ENCODE measurements around the gene ILF3. TPM values are rescaled to one million over a fixed set of nuclear protein-coding genes. Genes with fewer than 3 reads are reported as not detected.

The ILF3 gene
- 100 to 1,000 TPM in 1 of 2 donors, 10 to 100 TPM in 1; 84.2 to 107 TPM for polyA plus RNA-seq

GRCh38 chr19:10653732-10654609, at the start of gene ILF3:
ILF3 (plus strand) TSS chr19:10654346; CDS start chr19:10670606, 16,260 bp downstream.
- Histone ChIP-seq H3K4me3 (ENCODE audit: low read depth in 1 of 2, low read length in 2 of 2) (peak within 1 kb of the TSS; percentile 87 to 94), H3K27ac (ENCODE audit: low read depth in 2 of 2, low read length in 1 of 2) (peak within 1 kb of the TSS; percentile 98 to 99), H3K9me3 (ENCODE audit: control insufficient read depth in 2 of 2, insufficient read depth in 1 of 2, low read depth in 1 of 2, low read length in 1 of 2) (no peaks in the 10 kb centered on the region), H3K36me3 (ENCODE audit: control insufficient read depth in 2 of 2, insufficient read depth in 2 of 2, low read length in 1 of 2) (no peaks in the 10 kb centered on the region), H3K4me1 (ENCODE audit: control insufficient read depth in 2 of 2, insufficient read depth in 2 of 2, low read length in 1 of 2) (peaks cover 3% of the 10 kb centered on the region in 2 donors), H3K27me3 (ENCODE audit: control insufficient read depth in 1 of 2, insufficient read depth in 2 of 2, low read length in 2 of 2) (no peaks in the 10 kb centered on the region)
- WGBS, 2 donors = 0% methylated on average over 82 to 91 of the region's 91 CpGs

- Histone ChIP-seq H3K9me3 (ENCODE audit: control insufficient read depth in 2 of 2, insufficient read depth in 1 of 2, low read depth in 1 of 2, low read length in 1 of 2) (no peaks in the 10 kb centered on the region), H3K27me3 (ENCODE audit: control insufficient read depth in 1 of 2, insufficient read depth in 2 of 2, low read length in 2 of 2) (no peaks in the 10 kb centered on the region), H3K36me3 (ENCODE audit: control insufficient read depth in 2 of 2, insufficient read depth in 2 of 2, low read length in 1 of 2) (no peaks in the 10 kb centered on the region), H3K4me3 (ENCODE audit: low read depth in 1 of 2, low read length in 2 of 2) (no peak overlapping the region), H3K4me1 (ENCODE audit: control insufficient read depth in 2 of 2, insufficient read depth in 2 of 2, low read length in 1 of 2) (peaks cover 2 to 4% of the 10 kb centered on the region in 2 donors), H3K27ac (ENCODE audit: low read depth in 2 of 2, low read length in 1 of 2) (peak overlapping the region; percentile 88 to 90)
- 70 to 72% methylated on average over 9 of the region's 9 CpGs for WGBS, 2 donors
Observed at GRCh38 chr19:10604460-10604980, 49.6 kb upstream of the ILF3 start.

- Histone ChIP-seq H3K4me3 (ENCODE audit: low read depth in 1 of 2, low read length in 2 of 2) (no peak overlapping the region), H3K36me3 (ENCODE audit: control insufficient read depth in 2 of 2, insufficient read depth in 2 of 2, low read length in 1 of 2) (no peaks in the 10 kb centered on the region), H3K4me1 (ENCODE audit: control insufficient read depth in 2 of 2, insufficient read depth in 2 of 2, low read length in 1 of 2) (peaks cover 3 to 11% of the 10 kb centered on the region in 2 donors), H3K27ac (ENCODE audit: low read depth in 2 of 2, low read length in 1 of 2) (no peak overlapping the region), H3K27me3 (ENCODE audit: control insufficient read depth in 1 of 2, insufficient read depth in 2 of 2, low read length in 2 of 2) (no peaks in the 10 kb centered on the region), H3K9me3 (ENCODE audit: control insufficient read depth in 2 of 2, insufficient read depth in 1 of 2, low read depth in 1 of 2, low read length in 1 of 2) (no peaks in the 10 kb centered on the region)
- WGBS, 2 donors = 49 to 58% methylated on average over 5 of the region's 5 CpGs
Observed at GRCh38 chr19:10611907-10612306, 42.2 kb upstream of the ILF3 start.

GRCh38 chr19:10612499-10613119, 41.5 kb upstream of the ILF3 start:
- no peaks in the 10 kb centered on the region for H3K36me3 ChIP-seq (ENCODE audit: control insufficient read depth in 2 of 2, insufficient read depth in 2 of 2, low read length in 1 of 2)
- H3K4me3 ChIP-seq (ENCODE audit: low read depth in 1 of 2, low read length in 2 of 2) = no peak overlapping the region
- no peaks in the 10 kb centered on the region for H3K9me3 ChIP-seq (ENCODE audit: control insufficient read depth in 2 of 2, insufficient read depth in 1 of 2, low read depth in 1 of 2, low read length in 1 of 2)
- 29 to 38% methylated on average over 15 of the region's 15 CpGs for WGBS, 2 donors
- no peaks in the 10 kb centered on the region for H3K27me3 ChIP-seq (ENCODE audit: control insufficient read depth in 1 of 2, insufficient read depth in 2 of 2, low read length in 2 of 2)
- H3K27ac ChIP-seq (ENCODE audit: low read depth in 2 of 2, low read length in 1 of 2) = peak overlapping the region; percentile 5 to 24
- H3K4me1 ChIP-seq (ENCODE audit: control insufficient read depth in 2 of 2, insufficient read depth in 2 of 2, low read length in 1 of 2) = peaks cover 3 to 15% of the 10 kb centered on the region in 2 donors

GRCh38 chr19:10615429-10616023, 38.6 kb upstream of the ILF3 start:
- H3K27ac ChIP-seq (ENCODE audit: low read depth in 2 of 2, low read length in 1 of 2) = no peak overlapping the region
- WGBS, 2 donors = 90 to 92% methylated on average over 14 of the region's 14 CpGs

GRCh38 chr19:10617409-10618121, 36.6 kb upstream of the ILF3 start:
- WGBS, 2 donors = 56 to 72% methylated on average over 15 of the region's 15 CpGs
- peak overlapping the region; percentile 54 to 83 for H3K27ac ChIP-seq (ENCODE audit: low read depth in 2 of 2, low read length in 1 of 2)

More at GRCh38 chr19:10615429-10616023, 38.6 kb upstream of the ILF3 start:
- no peaks in the 10 kb centered on the region for H3K27me3 ChIP-seq (ENCODE audit: control insufficient read depth in 1 of 2, insufficient read depth in 2 of 2, low read length in 2 of 2)
- H3K4me1 ChIP-seq (ENCODE audit: control insufficient read depth in 2 of 2, insufficient read depth in 2 of 2, low read length in 1 of 2) = peaks cover 3 to 15% of the 10 kb centered on the region in 2 donors
- no peaks in the 10 kb centered on the region for H3K36me3 ChIP-seq (ENCODE audit: control insufficient read depth in 2 of 2, insufficient read depth in 2 of 2, low read length in 1 of 2)
- H3K4me3 ChIP-seq (ENCODE audit: low read depth in 1 of 2, low read length in 2 of 2) = no peak overlapping the region
- H3K9me3 ChIP-seq (ENCODE audit: control insufficient read depth in 2 of 2, insufficient read depth in 1 of 2, low read depth in 1 of 2, low read length in 1 of 2) = no peaks in the 10 kb centered on the region

GRCh38 chr19:10618846-10619245, 35.3 kb upstream of the ILF3 start:
- Histone ChIP-seq H3K27me3 (ENCODE audit: control insufficient read depth in 1 of 2, insufficient read depth in 2 of 2, low read length in 2 of 2) (no peaks in the 10 kb centered on the region), H3K9me3 (ENCODE audit: control insufficient read depth in 2 of 2, insufficient read depth in 1 of 2, low read depth in 1 of 2, low read length in 1 of 2) (no peaks in the 10 kb centered on the region), H3K36me3 (ENCODE audit: control insufficient read depth in 2 of 2, insufficient read depth in 2 of 2, low read length in 1 of 2) (no peaks in the 10 kb centered on the region), H3K4me3 (ENCODE audit: low read depth in 1 of 2, low read length in 2 of 2) (no peak overlapping the region), H3K27ac (ENCODE audit: low read depth in 2 of 2, low read length in 1 of 2) (peak overlapping the region in 1 of 2 donors; percentile 29), H3K4me1 (ENCODE audit: control insufficient read depth in 2 of 2, insufficient read depth in 2 of 2, low read length in 1 of 2) (peaks cover 0 to 12% of the 10 kb centered on the region in 2 donors)
- 92 to 93% methylated on average over 8 of the region's 8 CpGs for WGBS, 2 donors

More at GRCh38 chr19:10617409-10618121, 36.6 kb upstream of the ILF3 start:
- Histone ChIP-seq H3K27me3 (ENCODE audit: control insufficient read depth in 1 of 2, insufficient read depth in 2 of 2, low read length in 2 of 2) (no peaks in the 10 kb centered on the region), H3K9me3 (ENCODE audit: control insufficient read depth in 2 of 2, insufficient read depth in 1 of 2, low read depth in 1 of 2, low read length in 1 of 2) (no peaks in the 10 kb centered on the region), H3K4me3 (ENCODE audit: low read depth in 1 of 2, low read length in 2 of 2) (no peak overlapping the region), H3K36me3 (ENCODE audit: control insufficient read depth in 2 of 2, insufficient read depth in 2 of 2, low read length in 1 of 2) (no peaks in the 10 kb centered on the region), H3K4me1 (ENCODE audit: control insufficient read depth in 2 of 2, insufficient read depth in 2 of 2, low read length in 1 of 2) (peaks cover 0 to 18% of the 10 kb centered on the region in 2 donors)

- no peaks in the 10 kb centered on the region for H3K36me3 ChIP-seq (ENCODE audit: control insufficient read depth in 2 of 2, insufficient read depth in 2 of 2, low read length in 1 of 2)
- H3K27me3 ChIP-seq (ENCODE audit: control insufficient read depth in 1 of 2, insufficient read depth in 2 of 2, low read length in 2 of 2) = no peaks in the 10 kb centered on the region
- H3K9me3 ChIP-seq (ENCODE audit: control insufficient read depth in 2 of 2, insufficient read depth in 1 of 2, low read depth in 1 of 2, low read length in 1 of 2) = no peaks in the 10 kb centered on the region
- H3K4me1 ChIP-seq (ENCODE audit: control insufficient read depth in 2 of 2, insufficient read depth in 2 of 2, low read length in 1 of 2) = peaks cover 0 to 19% of the 10 kb centered on the region in 2 donors
- no peak overlapping the region for H3K27ac ChIP-seq (ENCODE audit: low read depth in 2 of 2, low read length in 1 of 2)
- H3K4me3 ChIP-seq (ENCODE audit: low read depth in 1 of 2, low read length in 2 of 2) = no peak overlapping the region
- 94 to 97% methylated on average over 4 of the region's 4 CpGs for WGBS, 2 donors
Observed at GRCh38 chr19:10620786-10621185, 33.4 kb upstream of the ILF3 start.

- 97% methylated on average over 8 of the region's 8 CpGs for WGBS, 2 donors
- H3K4me3 ChIP-seq (ENCODE audit: low read depth in 1 of 2, low read length in 2 of 2) = no peak overlapping the region
- no peaks in the 10 kb centered on the region for H3K36me3 ChIP-seq (ENCODE audit: control insufficient read depth in 2 of 2, insufficient read depth in 2 of 2, low read length in 1 of 2)
- H3K9me3 ChIP-seq (ENCODE audit: control insufficient read depth in 2 of 2, insufficient read depth in 1 of 2, low read depth in 1 of 2, low read length in 1 of 2) = no peaks in the 10 kb centered on the region
- peaks cover 0 to 17% of the 10 kb centered on the region in 2 donors for H3K4me1 ChIP-seq (ENCODE audit: control insufficient read depth in 2 of 2, insufficient read depth in 2 of 2, low read length in 1 of 2)
- H3K27ac ChIP-seq (ENCODE audit: low read depth in 2 of 2, low read length in 1 of 2) = no peak overlapping the region
- H3K27me3 ChIP-seq (ENCODE audit: control insufficient read depth in 1 of 2, insufficient read depth in 2 of 2, low read length in 2 of 2) = no peaks in the 10 kb centered on the region
Observed at GRCh38 chr19:10621966-10622365, 32.2 kb upstream of the ILF3 start.

Measured in esophagus (tissue), 2 donors.